Peyer's patch (tissue), 4 donors: Measurements from ENCODE around the gene NOC2L.

Experiments
- CTCF ChIP-seq, 6 experiments: fragments of 450-650 bp in 4 of 6; fragments of 200-600 bp in 2 of 6; sonication (generic) in 1 of 6; IDR thresholded peaks; one replicate each; pipeline ENCODE4 v1.5.1; 2017 to 2019; ENCODE audit warnings: antibody characterized with exemption in 6 of 6, mild to moderate bottlenecking in 3 of 6, moderate library complexity in 1 of 6
- POLR2A ChIP-seq, 2 donors: fragments of 450-650 bp; IDR thresholded peaks; one replicate each; pipeline ENCODE4 v1.5.1; 2017; ENCODE audit warnings: antibody characterized with exemption in 2 of 2, mild to moderate bottlenecking in 2 of 2, moderate library complexity in 2 of 2

GRCh38 chr1:941015-941587, 18.0 kb downstream of the NOC2L start:
- TF ChIP-seq CTCF (IDR thresholded peaks at IDR 0.05) (no peak), POLR2A (IDR thresholded peaks at IDR 0.05) (no peak)
